ENCODE measurements around the gene PIGQ. TPM values are rescaled to one million over a fixed set of nuclear protein-coding genes. Genes with fewer than 3 reads are reported as not detected.
A peak's percentile ranks its signal among the peaks of the same experiment; 100 is the strongest.

PIGQ gene
- total RNA-seq, 4 donors from 2014 or later, result 15.9 to 24.0 (median 20.4) TPM

DNA sequence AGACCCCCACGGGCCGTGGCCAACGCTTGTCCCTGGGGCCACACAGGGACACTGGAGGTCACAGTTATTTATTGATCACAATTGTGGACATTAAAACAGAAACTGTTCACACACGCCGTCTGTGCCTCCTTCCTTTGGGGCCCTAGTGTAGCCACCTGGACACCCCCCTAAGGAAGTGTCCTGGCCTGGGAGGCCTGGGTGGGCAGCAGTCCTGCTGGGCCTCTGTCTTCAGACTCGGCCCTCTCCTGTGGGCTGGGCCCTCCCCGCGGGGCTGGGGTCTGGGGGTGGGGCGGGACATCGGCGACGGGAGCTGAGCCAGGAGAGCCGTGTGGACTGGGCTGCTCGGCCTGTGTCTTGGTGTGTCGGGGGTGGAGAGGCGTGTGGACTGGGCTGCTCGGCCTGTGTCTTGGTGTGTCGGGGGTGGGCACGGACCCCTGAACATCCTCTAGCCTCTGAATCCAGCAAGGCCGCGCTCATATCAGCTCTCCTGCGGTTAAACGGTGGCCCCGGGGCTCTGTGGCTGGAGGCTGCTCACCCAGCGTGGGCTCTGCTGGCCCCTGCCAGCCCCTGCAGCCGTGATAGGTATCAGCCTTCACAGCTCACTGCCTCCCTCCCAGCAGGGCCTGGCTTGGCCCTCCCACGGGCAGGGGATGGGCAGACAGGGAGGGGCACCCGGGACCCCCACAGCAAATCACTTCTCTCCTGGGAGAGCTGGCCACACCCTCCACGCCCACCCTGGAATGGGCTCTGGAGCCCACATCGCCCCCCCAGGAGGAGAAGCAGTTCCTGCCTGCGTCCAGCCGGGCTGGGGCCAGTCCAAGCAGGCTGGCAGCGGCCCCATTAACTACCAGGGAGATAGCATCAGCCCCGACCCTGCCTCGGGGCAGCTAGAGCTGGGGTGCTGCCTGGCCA lies 4.1 kb upstream of the PIGQ start:
- H3K27ac ChIP-seq, result peak overlapping the region in 3 of 4 donors; percentile 7 to 68 (median 54)
- DNase-seq, result no peak
- peaks cover 31 to 59% (median 38%) of the 10 kb centered on the region in 3 donors for H3K4me1 ChIP-seq

DNA sequence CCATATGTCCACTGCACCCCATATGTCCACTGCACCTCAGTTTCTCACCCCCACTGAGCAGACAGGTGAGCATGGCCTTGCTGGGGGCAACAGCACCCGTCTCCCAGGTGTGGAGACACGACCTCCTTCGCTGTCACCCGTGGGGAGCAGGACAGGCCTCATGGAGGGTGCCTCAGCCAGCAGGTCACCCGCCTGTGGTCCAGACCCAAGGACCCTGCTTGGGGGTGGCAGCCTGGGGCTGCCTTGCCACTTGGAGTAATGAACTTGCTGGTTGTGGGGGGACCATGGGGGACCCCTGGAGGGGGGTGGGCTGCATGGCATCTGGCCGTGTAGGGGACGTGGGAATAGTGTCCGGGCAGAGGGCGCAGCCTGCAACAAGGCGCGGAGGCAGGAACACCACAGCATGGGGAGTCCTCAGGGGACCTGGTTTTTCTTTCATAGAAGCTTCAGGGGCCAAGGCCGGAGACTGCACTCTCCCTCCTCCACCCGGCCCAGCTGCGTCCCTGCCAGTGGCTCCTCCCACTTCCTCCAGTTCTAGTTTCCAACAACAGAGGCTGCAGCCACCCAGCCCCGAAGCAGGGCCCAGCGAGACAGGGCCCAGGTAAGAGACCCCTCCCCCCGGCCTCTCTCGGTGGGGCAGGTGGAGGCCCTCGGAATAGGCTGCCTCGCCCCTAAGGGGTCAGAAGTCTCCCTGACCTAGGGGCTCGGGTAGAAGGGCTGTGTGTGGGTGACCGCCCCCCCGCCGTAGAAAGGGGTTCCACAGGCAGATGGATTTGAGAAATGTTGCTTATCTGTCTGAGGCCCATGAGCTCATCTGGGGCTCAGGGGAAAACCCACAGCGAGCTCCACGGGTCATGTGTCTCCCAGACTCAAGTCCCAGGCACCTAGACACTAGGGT lies 3.0 kb upstream of the PIGQ start, which contains the start of gene NHLRC4:
NHLRC4 (plus strand) TSS at position 531 of the 898 bp plus-strand sequence. CDS start 1,043 bp downstream, outside the sequence.
- no peak for DNase-seq
- Histone ChIP-seq H3K4me3 (peak within 1 kb of the TSS in 3 of 4 donors; percentile 23 to 47 (median 33)), H3K4me1 (peaks cover 31 to 64% (median 40%) of the 10 kb centered on the region in 3 donors), H3K36me3 (no peaks in the 10 kb centered on the region), H3K27me3 (peaks cover 0 to 39% (median 2%) of the 10 kb centered on the region in 4 donors), H3K27ac (peak within 1 kb of the TSS; percentile 7 to 68 (median 45)), H3K9me3 (no peaks in the 10 kb centered on the region)
- intact Hi-C loops (cut with DNase I), result no loop called here
- TF ChIP-seq, protein P1, sequence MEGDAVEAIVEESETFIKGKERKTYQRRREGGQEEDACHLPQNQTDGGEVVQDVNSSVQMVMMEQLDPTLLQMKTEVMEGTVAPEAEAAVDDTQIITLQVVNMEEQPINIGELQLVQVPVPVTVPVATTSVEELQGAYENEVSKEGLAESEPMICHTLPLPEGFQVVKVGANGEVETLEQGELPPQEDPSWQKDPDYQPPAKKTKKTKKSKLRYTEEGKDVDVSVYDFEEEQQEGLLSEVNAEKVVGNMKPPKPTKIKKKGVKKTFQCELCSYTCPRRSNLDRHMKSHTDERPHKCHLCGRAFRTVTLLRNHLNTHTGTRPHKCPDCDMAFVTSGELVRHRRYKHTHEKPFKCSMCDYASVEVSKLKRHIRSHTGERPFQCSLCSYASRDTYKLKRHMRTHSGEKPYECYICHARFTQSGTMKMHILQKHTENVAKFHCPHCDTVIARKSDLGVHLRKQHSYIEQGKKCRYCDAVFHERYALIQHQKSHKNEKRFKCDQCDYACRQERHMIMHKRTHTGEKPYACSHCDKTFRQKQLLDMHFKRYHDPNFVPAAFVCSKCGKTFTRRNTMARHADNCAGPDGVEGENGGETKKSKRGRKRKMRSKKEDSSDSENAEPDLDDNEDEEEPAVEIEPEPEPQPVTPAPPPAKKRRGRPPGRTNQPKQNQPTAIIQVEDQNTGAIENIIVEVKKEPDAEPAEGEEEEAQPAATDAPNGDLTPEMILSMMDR (IDR thresholded peaks at IDR 0.05), result no peak
- WGBS, 2 donors, result 25 to 36% methylated on average over 2 to 8 of the region's 26 CpGs

More for the DNA sequence above, 4.1 kb upstream of the PIGQ start:
- Histone ChIP-seq H3K36me3 (no peaks in the 10 kb centered on the region), H3K9me3 (no peaks in the 10 kb centered on the region), H3K27me3 (peaks cover 8 to 50% (median 12%) of the 10 kb centered on the region in 4 donors), H3K4me3 (no peak overlapping the region)
- 61 to 80% methylated on average over 1 to 8 of the region's 35 CpGs for WGBS, 2 donors
- TF ChIP-seq, protein P1 (IDR thresholded peaks at IDR 0.05), result no peak
- TF ChIP-seq POLR2A (IDR thresholded peaks at IDR 0.05), result no peak
- intact Hi-C loops (cut with DNase I), result no loop called here

DNA sequence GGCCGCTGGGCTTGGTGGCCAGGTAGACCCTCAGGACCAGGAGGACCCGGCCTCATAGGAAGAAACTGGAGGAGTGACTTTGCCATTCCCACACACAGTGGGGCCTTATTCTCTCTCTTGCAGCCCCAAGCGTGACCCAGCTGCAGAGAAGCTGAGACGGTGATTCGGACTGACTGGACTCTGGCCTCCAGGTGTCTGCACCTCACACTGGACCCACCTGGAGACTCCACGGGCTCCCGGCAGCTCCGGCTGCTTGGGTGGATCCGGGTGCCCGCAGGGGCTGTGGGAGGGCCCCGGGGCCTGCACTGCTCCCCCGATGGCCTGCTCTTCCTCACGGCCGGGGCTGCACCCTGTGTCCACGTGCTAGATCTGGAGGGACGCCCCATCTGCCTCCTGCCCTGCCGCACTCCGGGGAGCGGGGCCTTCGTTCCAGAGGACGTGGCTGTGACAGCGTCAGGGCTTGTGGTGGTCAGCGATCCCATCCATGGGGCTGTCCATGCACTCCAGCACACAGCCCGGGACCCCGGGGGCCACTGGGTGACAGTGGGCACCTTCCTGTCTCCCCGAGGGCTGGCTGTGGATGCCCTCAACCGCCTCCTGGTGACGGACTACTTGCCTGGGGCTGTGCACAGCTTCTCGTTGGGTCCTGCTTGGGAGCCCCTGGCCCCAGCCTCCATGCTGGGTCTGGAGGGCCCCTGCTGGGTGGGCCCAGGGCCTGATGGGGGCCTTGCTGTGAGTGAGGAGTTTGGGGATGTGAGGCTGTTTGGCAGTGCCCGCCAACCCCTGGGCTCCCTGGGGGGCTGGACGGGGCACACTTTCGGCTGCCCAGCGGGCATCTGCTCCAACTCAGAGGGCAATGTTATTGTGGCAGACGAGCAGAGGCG lies 2.2 kb upstream of the PIGQ start:
- peaks cover 31 to 67% (median 40%) of the 10 kb centered on the region in 3 donors for H3K4me1 ChIP-seq
- 83% methylated on average over 1 of the region's 35 CpGs; no CpG with 5 or more reads in 1 of the 2 donors for WGBS, 2 donors
- peaks cover 0 to 30% (median 0%) of the 10 kb centered on the region in 4 donors for H3K27me3 ChIP-seq
- peaks cover 0 to 8% (median 0%) of the 10 kb centered on the region in 3 donors for H3K36me3 ChIP-seq
- no peaks in the 10 kb centered on the region for H3K9me3 ChIP-seq
- intact Hi-C loops (cut with DNase I), result no loop called here
- no peak for DNase-seq
- no peak for TF ChIP-seq POLR2A (IDR thresholded peaks at IDR 0.05)
- TF ChIP-seq, protein P1 (IDR thresholded peaks at IDR 0.05), result no peak
- peak overlapping the region in 2 of 4 donors; percentile 33 to 47 for H3K4me3 ChIP-seq
- H3K27ac ChIP-seq, result peak overlapping the region in 3 of 4 donors; percentile 7 to 68 (median 54)

DNA sequence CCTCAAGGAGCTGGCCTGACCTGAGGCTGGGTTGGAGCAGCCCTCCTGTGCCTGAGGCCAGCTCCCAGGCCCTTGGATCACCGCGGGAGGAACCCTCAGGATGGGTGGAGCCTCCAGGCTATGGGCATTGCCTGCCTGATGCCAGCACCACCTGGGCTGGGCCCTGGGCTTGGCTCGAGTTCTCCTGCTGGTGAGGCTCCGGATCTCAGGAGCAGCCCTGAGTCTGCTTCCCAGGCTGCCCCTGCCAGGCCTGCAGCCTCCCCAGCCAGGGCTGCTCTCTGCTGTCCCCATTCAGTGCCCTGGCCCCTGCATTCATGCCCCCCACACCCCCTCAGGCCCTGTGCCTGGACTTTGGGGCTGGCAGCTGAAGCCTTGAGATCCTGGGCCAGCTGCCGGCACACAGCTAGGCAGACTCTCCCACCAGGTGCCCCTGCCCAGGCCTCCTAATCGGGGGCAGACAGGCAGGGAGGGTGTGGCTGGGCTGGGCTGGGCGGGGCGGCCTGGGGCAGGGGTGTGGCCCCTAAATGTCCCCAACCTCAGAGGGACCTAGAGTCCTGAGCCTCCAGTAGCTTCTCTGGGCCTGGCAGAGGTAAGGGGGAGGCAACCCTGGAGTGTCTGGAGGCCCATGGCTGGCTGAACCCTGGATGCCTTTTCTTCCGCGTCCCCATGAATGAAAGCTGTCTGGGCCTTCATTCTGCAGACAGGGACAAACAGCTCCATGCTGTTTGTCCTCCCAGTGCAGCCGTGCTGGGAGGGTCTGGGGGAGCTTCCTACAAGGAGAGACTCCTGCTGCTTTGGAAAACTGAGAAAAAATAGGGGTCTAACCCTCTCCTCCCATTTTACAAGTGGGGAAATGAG lies 1.1 kb upstream of the PIGQ start:
- peaks cover 31 to 67% (median 40%) of the 10 kb centered on the region in 3 donors for H3K4me1 ChIP-seq
- no peaks in the 10 kb centered on the region for H3K9me3 ChIP-seq
- H3K27ac ChIP-seq, result peak overlapping the region in 3 of 4 donors; percentile 84 to 86 (median 85)
- no peak for DNase-seq
- H3K36me3 ChIP-seq, result peaks cover 0 to 12% (median 0%) of the 10 kb centered on the region in 3 donors
- H3K27me3 ChIP-seq, result peaks cover 0 to 20% (median 0%) of the 10 kb centered on the region in 4 donors
- peak overlapping the region in 3 of 4 donors; percentile 74 to 97 (median 96) for H3K4me3 ChIP-seq
- TF ChIP-seq POLR2A (IDR thresholded peaks at IDR 0.05), result no peak
- TF ChIP-seq, protein P1 (IDR thresholded peaks at IDR 0.05), result no peak
- WGBS, 2 donors, result 73% methylated on average over 4 of the region's 11 CpGs; no CpG with 5 or more reads in 1 of the 2 donors
- intact Hi-C loops (cut with DNase I), result no loop called here
